Hematopoietic multipotent progenitor cell treated with erythropoietin and hydrocortisone succinate and interleukin-3 and kit ligand, for 6 days (in vitro differentiated cells): ENCODE results near the gene CCDC78.

Source experiments
- DNase-seq: peaks from one replicate; pipeline ENCODE4 v3.0.0-alpha.2; 2015

Gene CCDC78

GRCh38 chr16:722835-723633, 3.2 kb downstream of the CCDC78 start:
- DNase-seq = no peak

GRCh38 chr16:721765-722540, 4.3 kb downstream of the CCDC78 start:
- DNase-seq = no peak

DNA sequence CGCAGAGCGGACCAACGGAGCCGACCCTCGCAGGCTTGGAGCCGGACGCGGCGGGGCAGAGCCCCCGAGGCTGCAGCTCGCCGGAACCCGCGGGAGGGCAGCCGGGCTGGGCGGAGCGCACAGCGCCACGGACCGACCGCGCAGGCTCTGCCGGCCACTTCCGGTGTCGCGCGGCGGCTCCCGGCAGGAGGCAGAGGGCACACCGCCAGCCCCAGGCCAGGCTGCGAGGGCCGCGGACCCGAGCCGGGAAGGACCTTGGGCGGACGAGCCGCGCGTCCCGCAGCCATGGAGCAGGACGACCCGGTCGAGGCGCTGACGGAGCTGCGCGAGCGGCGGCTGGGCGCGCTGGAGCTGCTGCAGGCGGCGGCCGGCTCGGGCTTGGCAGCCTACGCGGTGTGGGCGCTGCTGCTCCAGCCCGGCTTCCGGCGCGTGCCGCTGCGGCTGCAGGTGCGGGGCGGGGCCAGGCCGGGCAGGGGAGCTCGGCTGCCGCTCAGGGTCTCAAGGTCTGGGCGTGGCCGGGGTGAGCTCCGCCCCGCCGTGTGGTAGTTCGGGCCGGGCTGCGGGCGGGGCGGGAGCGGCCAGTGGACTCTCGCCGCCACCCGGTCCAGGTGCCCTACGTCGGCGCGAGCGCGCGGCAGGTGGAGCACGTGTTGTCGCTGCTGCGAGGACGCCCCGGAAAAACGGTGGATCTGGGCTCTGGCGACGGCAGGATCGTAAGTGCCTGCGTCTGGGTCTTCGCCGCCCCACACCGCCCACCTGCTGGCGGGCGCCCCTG, 5.1 kb downstream of the CCDC78 start, which contains the start of gene ANTKMT:
ANTKMT (plus strand) TSS at position 157 of the 775 bp plus-strand sequence; CDS start at position 286, 129 bp downstream.
- DNase-seq = peak; percentile 93

DNA sequence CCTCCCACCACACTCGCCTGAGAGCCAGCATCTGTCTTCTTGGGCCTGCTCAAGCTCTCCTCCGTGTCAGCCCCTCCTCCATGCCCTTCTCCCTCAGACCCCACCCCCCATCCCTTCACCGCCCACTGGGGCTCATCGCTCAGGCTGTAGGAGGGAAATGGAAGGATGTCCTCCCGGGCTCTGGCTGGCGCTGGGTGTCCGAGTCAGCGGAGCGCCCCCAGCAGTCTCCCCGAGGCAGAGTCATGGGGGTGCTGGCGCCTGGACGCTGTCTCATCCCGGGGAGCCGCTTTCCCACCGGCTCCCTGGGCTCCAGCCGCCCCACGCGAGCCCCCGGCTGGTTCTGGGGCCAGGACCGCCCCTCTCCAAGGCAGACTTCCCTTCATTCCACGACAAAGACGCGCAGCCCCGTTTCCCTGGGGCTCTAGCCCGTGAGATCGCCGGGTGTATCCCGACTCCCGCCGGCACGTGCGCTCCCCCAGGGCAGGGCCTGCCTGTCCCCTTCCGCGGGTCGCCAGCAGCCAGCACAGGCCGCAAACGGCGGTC, 5.7 kb downstream of the CCDC78 start:
- peak; percentile 70 for DNase-seq

- peak; percentile 63 for DNase-seq
These were observed 6.3 kb downstream of the CCDC78 start for GRCh38 chr16:719815-720446.

DNA sequence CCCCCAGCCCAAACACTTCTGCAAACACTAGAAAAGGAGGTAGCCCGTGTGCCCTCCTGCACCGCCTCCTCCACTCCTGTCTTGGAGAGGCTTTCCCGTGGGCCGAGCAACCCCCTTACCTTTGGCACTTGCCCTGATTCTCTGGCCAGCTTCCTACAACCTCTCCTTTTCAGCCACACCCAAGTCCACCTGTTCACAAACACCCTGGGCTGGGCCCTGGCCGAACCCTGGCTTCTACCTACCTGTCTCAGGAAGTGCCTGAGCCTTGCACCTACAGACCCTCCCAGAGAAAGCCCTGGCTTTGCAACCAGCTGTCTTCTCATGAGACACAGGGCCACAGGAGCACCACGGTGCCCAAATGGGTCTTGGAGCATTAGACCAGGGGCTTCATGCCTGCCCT, 7.3 kb downstream of the CCDC78 start:
- DNase-seq = no peak

DNA sequence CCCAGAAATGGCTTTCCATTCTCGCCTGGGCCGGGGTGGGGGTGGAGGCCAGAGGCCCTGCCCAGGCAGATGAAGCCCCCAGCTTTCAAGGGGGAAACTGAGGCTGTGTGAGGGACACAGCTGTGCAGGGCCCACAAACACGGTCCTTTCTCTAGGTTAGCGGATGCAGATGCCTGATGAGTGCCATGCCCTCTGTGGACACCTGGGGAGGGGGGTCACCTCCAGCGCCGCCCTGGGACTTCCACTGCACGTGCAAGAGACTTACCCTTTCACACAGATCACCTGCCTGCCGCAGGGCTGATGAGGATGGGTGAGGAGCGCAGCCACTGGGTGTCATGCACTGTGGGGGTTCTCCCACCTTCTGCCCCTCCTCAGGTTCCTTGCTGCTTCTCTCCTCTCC, 7.9 kb downstream of the CCDC78 start:
- no peak for DNase-seq

DNA sequence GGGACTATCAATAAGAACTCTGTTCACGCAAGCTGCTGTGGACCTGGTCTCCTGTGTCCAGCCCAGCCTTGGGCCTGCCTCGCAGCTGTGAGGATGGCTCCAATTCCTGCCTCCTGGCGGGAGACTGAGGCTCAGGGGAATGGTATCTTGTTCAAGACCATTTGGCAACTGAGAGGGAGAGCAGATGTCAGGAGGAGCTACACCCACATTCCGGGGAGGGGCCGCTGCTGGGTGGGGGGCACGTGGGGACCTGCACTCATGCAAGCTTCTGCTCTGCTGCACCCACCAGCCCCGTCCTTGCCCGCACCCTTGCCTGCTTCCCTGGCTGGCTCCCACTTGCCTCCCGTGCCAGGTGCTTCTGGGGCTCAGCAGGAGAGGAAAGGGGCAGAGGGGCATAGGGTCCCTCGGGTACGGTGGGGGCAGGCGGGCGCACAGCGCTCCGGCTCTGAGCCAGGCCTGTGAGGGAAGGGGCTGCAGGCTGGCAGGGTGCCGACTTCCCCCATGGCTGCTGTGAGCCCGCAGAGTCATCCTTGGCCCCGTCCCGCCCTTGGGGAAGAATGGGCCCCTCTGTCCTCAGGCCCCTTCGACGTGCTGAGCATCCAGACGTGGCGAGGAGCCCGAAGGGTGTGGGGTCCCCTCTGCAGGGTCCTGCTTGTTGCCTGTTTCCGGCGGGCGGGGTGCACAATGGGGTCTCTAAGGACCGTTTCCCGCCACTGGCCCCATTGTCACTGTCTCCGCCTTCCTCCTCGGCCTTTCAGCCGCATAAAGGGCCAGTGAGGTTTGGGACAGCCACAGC, 8.6 kb downstream of the CCDC78 start:
- no peak for DNase-seq

- DNase-seq = no peak
These were observed 9.4 kb downstream of the CCDC78 start for GRCh38 chr16:716768-717325.

DNA sequence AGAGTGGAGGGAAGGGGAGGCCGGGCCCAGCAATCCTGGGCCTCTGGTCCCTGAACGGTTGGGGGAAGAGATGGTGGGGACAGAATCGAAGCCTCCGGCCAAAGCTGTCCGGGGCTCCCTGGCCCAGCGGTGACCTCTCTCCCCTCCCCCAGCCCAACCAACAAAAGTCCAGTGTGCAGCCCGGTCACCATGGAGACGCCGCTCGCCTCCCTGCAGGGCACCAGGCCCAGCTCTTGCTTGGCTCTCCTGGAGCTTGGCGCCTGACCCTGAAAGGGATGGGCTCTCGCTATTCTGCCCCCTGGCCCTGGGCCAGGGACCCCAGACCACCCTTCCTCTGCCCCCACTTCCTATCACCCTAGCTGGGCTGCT, 10.1 kb downstream of the CCDC78 start:
- no peak for DNase-seq

- DNase-seq = peak; percentile 49
These were observed 10.6 kb downstream of the CCDC78 start for GRCh38 chr16:715477-716199.

DNA sequence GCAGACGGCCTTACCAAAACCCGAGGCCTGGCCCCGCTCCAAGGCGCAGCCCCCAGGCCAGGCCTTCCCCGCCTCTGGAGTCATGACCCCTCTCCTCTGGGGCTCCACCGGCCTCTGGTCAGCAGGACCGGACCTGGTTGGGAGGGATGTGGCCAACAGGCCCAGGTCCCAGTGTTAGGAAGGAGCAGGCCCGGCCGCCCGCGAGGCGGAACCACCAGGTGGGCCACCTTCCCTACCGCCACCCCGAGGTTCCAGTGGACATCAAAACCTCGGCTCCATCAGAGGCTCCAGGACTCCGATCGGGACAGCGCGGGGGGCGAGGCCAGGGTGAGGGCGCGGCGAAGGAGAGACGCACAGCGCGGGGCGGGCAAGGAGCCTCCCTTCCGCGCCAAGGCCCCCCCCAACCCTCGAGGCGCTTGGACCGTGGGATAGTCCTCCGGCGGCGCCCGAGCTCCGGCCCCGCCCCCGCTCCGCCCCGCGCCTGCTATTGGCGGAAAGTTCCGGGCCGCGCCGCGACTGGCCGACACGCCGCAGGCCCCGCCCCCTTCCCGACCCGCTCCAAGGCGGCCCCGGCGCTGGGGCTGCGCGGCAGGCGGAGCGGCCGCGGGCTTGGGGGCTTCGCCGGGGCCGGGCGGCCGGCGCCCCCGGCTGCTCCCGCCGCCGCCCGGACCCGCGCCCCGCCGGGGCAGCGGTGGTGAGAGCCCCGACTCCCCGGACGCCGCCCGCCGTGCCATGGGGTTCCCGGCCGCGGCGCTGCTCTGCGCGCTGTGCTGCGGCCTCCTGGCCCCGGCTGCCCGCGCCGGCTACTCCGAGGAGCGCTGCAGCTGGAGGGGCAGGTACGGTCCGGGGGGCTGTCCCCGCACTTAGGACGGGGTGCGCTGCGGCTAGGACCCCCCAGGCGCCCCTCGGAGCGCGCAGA, 11.4 kb downstream of the CCDC78 start, which contains the start of gene METRN:
METRN (plus strand) TSS at position 561 of the 919 bp plus-strand sequence; CDS start at position 733, 172 bp downstream.
- DNase-seq = peak; percentile 95

GRCh38 chr16:714079-714478, 12.2 kb downstream of the CCDC78 start:
- DNase-seq = no peak

DNA sequence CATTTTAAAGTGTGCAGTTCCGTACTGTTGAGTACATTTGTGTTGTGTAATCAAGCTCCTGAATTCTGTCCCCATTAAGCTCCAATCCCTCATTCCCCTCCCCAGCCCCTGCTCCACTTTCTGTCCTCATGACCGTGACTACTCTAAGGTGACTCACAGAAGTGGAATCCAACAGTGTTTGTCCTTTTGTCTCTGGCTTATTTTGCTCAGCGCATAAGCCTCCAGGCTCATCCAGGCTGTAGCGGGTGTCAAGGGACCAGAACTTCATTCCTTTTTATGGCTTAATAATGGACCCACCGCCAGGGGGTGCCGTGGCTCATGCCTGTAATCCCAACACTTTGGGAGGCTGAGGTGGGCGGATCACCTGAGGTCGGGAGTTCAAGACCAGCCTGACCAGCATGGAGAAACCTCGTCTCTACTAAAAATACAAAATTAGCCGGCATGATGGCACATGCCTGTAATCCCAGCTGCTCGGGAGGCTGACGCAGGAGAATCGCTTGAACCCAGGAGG, 13.4 kb downstream of the CCDC78 start:
- DNase-seq = peak; percentile 74

DNA sequence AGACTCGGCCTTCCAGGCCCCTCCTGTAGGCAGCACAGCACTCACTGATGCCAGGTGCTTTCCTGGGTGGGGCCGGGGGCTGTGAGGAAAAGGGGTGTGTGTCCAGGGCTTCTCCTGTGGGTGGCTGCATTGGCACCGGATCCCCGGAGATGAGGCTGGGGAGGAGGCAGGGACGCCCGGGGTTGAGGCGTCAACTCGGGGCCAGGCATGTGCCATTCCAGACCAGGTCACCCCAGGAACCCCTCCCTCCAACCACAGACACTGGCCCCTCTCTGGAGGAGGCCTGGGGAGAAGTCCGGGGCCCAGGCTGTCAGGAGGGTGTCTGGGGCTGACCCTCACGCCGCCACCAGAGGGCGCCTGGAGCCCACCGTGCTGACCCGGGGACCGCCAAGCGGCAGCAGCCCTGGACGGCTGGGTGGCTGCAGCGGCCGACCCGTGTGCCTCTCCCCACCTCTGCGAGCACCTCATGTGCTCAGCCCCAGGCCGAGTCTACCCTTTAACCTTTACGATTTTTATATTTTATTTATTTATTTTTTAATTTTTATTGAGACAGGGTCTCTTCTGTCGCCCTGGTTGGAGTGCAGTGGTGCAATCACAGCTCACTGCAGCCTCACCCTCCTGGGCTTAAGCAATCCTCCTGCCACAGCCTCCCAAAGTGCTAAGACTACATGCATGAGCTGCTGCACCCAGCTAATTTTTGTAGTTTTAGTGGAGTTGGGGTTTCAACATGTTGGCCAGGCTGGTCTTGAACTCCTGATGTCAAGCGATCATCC, 14.5 kb downstream of the CCDC78 start:
- peak; percentile 79 for DNase-seq

GRCh38 chr16:711084-711483, 15.2 kb downstream of the CCDC78 start:
- DNase-seq = no peak

GRCh38 chr16:710500-711075, 15.7 kb downstream of the CCDC78 start:
- no peak for DNase-seq
